SK-N-SH (cell line): Measurements from ENCODE around the gene OPHN1.

Experiments
- CTCF ChIP-seq: fragments of 200-600 bp; sonication (generic); IDR thresholded peaks from 2 replicates; pipeline ENCODE4 v1.6.1; 2017; ENCODE audit warnings: antibody characterized with exemption, mild to moderate bottlenecking, moderate library complexity
- RAD21 ChIP-seq: IDR thresholded peaks from 2 replicates; pipeline ENCODE4 v1.6.1; 2012; ENCODE audit warnings: mild to moderate bottlenecking, low read length
- RXRA ChIP-seq: IDR thresholded peaks from 2 replicates; pipeline ENCODE4 v1.4.0; 2012; ENCODE audit warnings: low read depth, mild to moderate bottlenecking, borderline replicate concordance

DNA sequence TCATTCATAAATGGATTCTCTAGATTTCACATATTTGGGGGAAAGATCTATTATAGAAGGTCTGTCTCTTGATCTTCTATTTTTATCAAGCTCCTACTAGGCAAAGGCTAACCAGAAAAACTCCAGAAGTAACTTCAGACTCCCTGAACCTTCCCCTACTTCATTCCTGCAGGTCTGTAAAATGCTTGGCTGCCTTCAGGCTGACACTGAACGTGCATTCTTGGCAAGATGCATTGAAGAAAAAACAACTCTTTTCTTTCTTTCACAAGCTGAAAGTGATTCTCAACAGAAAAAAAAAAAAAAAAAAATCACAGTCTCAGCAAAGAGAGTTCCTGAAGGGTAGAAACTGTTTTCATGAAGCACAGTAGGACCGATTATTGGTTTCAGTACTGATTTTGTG lies 12.7 kb downstream of the OPHN1 start:
- no peak for TF ChIP-seq RAD21
- TF ChIP-seq CTCF: no peak
- no peak for TF ChIP-seq RXRA
